Spinal cord (tissue), 10 donors: ENCODE results near the gene HGFAC. TPM values are rescaled to one million over a fixed set of nuclear protein-coding genes. Genes with fewer than 3 reads are reported as not detected.

ENCODE experiments used
- DNase-seq, 6 donors: peaks; one replicate each; pipeline versions ENCODE4 v3.0.0 to v3.0.0-alpha.2; 2013 to 2015; ENCODE audit warnings: low spot score in 6 of 6, low read depth in 4 of 6
- H3K27ac ChIP-seq: one replicate; pipeline ENCODE4 v1.5.1; 2013; ENCODE audit warnings: low read depth, low read length, control low read depth
- H3K27me3 ChIP-seq: one replicate; pipeline ENCODE4 v1.6.1; 2013; ENCODE audit warnings: low read length; ENCODE audit not compliant: control insufficient read depth, insufficient read depth
- H3K36me3 ChIP-seq: one replicate; pipeline ENCODE4 v1.6.1; 2013; ENCODE audit warnings: low read length; ENCODE audit not compliant: control insufficient read depth, insufficient read depth
- H3K4me1 ChIP-seq: one replicate; pipeline ENCODE4 v1.6.1; 2013; ENCODE audit warnings: low read length; ENCODE audit not compliant: control insufficient read depth, insufficient read depth
- H3K4me3 ChIP-seq: one replicate; pipeline ENCODE4 v1.5.1; 2013; ENCODE audit warnings: low read depth, low read length, control low read depth
- H3K9me3 ChIP-seq: one replicate; pipeline ENCODE4 v1.6.1; 2013; ENCODE audit warnings: low read length; ENCODE audit not compliant: control insufficient read depth, insufficient read depth
- WGBS: methylation state at CpG from one replicate; pipeline ENCODE4 v1.1.5; 2013; ENCODE audit warnings: missing lambda C conversion rate; ENCODE audit not compliant: insufficient coverage; 5-methylcytosine and 5-hydroxymethylcytosine counted together
- polyA plus RNA-seq, 2 donors: library from polyadenylated mRNA; unstranded; fragments of 120-200 nt; gene quantifications; one replicate each; pipeline ENCODE4 v1.2.1, GENCODE V29; 2013; ENCODE audit not compliant: insufficient read length in 2 of 2
- total RNA-seq, 2 donors: library from RNA; depleted of rRNA in 1 of 2; stranded (reverse); fragments of 120-200 nt in 1 of 2; fragments of >200 nt in 1 of 2; gene quantifications; one replicate each; pipeline versions ENCODE4 v1.2.3 to v1.2.4, GENCODE V29; 2013 to 2014
- donor health status: healthy.

The HGFAC gene
- total and polyA plus RNA-seq, 4 donors, result 0.40 to 6.1 (median 3.5) TPM

GRCh38 chr4:3431446-3431993 lies 10.2 kb upstream of the HGFAC start:
- Histone ChIP-seq H3K36me3 (peaks cover 93% of the 10 kb centered on the region), H3K4me1 (peaks cover 19% of the 10 kb centered on the region)
- WGBS, result 94% methylated on average over 28 of the region's 28 CpGs

DNA sequence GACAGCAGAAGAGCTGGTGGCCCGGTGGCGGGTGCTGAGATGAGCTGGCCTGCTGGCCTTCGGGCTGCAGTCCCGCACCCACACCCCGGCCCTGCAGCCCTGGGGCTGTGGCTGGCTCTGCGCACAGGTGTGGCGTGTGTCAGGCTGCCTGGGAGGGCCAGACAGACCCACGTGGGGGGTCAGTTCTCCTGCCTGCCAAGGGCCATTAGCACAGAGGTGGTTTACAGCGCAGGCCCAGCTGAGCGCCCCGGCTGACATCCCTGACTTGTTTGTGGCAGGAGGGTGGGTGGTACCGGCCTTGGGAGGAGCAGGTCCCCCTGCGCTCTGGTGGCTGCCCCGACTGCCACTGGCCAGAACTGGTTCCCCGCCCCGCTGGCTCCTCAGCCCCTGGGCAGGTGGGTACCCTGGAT lies 9.4 kb upstream of the HGFAC start:
- H3K27ac ChIP-seq, result no peak overlapping the region
- H3K27me3 ChIP-seq, result no peaks in the 10 kb centered on the region
- H3K4me3 ChIP-seq, result no peak overlapping the region
- H3K4me1 ChIP-seq, result peaks cover 19% of the 10 kb centered on the region
- H3K9me3 ChIP-seq, result no peaks in the 10 kb centered on the region
- no peak for DNase-seq
- H3K36me3 ChIP-seq, result peaks cover 93% of the 10 kb centered on the region
- whole genome bisulfite sequencing, result 88% methylated on average over 16 of the region's 16 CpGs

More at GRCh38 chr4:3431446-3431993, 10.2 kb upstream of the HGFAC start:
- no peak overlapping the region for H3K27ac ChIP-seq
- H3K27me3 ChIP-seq, result no peaks in the 10 kb centered on the region
- no peaks in the 10 kb centered on the region for H3K9me3 ChIP-seq
- no peak overlapping the region for H3K4me3 ChIP-seq
- DNase-seq, result no peak

GRCh38 chr4:3433138-3433869 lies 8.5 kb upstream of the HGFAC start:
- H3K9me3 ChIP-seq, result no peaks in the 10 kb centered on the region
- 94% methylated on average over 26 of the region's 32 CpGs for whole genome bisulfite sequencing
- no peak overlapping the region for H3K4me3 ChIP-seq
- peaks cover 94% of the 10 kb centered on the region for H3K36me3 ChIP-seq
- no peak for DNase-seq
- H3K27me3 ChIP-seq, result no peaks in the 10 kb centered on the region
- peaks cover 18% of the 10 kb centered on the region for H3K4me1 ChIP-seq
- no peak overlapping the region for H3K27ac ChIP-seq

DNA sequence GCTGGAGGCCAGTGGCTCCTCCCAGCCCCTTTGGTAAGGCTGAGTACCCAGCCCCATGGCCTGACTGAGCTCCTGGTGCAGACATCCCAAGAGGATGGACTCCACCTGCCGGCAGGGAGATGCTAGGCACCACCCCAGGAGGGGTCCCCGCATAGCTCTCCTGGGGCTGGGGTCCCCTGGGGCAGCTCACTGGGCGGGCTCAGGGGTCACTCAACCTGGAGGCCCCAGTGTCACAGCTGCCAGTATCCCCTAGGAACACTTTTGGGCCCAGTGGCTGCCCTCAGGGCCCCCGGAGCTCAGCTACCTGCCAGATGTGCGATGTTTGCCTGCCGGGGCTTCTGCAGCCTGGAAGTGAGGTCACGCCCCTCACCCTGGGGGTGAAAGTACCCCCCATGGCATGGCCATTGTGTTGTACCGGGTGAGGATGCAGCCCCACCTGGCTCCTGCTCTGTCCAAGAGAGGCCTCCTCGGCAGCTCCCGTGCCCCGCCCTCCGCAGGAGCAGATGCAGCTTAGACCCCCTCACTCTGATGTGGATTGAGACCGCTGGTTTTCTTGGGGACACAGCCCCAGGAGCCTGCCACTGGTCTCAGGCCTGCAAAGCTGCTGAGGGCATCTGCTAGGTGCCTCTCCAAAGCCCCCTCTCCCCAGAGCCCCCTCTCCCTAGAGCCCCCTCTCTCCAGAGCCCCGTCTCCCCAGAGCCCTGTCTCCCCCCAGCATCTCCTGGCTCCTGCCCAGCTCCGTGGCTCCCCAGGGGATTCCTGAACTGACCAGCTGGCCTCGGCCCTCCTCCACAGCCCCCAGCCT lies 6.7 kb upstream of the HGFAC start:
- peaks cover 20% of the 10 kb centered on the region for H3K4me1 ChIP-seq
- H3K27me3 ChIP-seq, result no peaks in the 10 kb centered on the region
- H3K4me3 ChIP-seq, result no peak overlapping the region
- 63% methylated on average over 16 of the region's 16 CpGs for WGBS
- peaks cover 95% of the 10 kb centered on the region for H3K36me3 ChIP-seq
- no peak overlapping the region for H3K27ac ChIP-seq
- DNase-seq, result no peak
- no peaks in the 10 kb centered on the region for H3K9me3 ChIP-seq

DNA sequence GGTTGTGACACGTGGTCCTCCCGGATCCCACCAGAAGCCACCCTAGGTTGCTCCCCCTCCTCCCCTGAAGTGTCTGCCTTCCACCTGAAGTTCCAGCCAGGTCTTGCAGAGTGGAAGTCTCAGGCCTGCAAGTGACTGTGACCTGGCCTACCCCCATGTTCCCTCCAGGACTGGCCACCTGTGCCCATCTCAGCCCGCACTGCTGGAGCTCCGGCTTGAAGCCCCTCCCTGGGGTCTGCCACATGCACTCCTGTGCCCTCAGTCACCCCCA lies 6.1 kb upstream of the HGFAC start:
- no peak for DNase-seq
- WGBS, result 87% methylated on average over 4 of the region's 4 CpGs
- H3K27ac ChIP-seq, result no peak overlapping the region
- H3K27me3 ChIP-seq, result no peaks in the 10 kb centered on the region
- H3K4me3 ChIP-seq, result no peak overlapping the region
- peaks cover 90% of the 10 kb centered on the region for H3K36me3 ChIP-seq
- no peaks in the 10 kb centered on the region for H3K9me3 ChIP-seq
- peaks cover 22% of the 10 kb centered on the region for H3K4me1 ChIP-seq

- peaks cover 28% of the 10 kb centered on the region for H3K4me1 ChIP-seq
- no peak overlapping the region for H3K4me3 ChIP-seq
- peaks cover 86% of the 10 kb centered on the region for H3K36me3 ChIP-seq
- no peak for DNase-seq
- 85% methylated on average over 21 of the region's 22 CpGs for WGBS
- H3K27ac ChIP-seq, result no peak overlapping the region
- no peaks in the 10 kb centered on the region for H3K9me3 ChIP-seq
- H3K27me3 ChIP-seq, result no peaks in the 10 kb centered on the region
Observed at GRCh38 chr4:3436048-3436797, 5.5 kb upstream of the HGFAC start.

DNA sequence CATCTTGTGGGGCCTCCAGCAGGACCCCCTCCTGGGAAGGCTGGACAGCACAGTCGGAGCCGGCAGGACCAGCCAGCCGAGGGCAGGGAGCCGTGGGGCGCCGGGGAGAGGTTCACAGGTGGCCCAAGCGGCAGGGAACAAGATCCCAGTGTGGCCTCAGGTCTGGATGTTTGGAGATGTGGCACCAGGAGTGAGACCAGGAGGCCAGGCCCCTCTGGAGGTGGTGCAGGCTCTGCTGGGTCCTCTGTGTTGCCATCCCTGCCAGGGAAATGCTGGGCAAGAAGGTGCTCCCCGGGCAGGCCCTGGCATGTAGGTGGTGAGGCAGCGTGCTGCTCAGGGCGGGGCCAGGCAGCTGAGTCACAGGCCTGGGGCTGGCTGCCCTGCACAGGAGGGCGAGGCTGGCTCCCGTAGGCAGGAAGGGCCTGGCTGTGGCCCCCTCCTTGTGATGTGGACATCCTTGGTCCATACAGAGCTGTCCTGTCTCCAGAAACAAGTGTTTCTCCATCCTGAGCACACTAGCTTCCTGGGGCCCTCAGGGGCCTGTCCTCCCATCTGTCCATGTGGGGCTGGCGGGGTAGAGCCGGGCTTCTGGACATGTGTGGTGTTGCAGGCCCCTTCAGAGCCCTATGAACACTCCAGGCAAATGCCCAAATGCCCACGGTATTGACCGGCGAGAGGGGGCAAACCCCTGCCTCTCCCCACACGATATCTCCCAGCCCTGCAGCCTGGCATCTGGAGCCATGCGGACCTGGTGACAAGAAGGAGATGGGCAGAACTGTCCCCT lies 4.8 kb upstream of the HGFAC start:
- WGBS, result 86% methylated on average over 19 of the region's 19 CpGs
- Histone ChIP-seq H3K4me3 (no peak overlapping the region), H3K4me1 (peaks cover 30% of the 10 kb centered on the region), H3K27ac (no peak overlapping the region), H3K9me3 (no peaks in the 10 kb centered on the region), H3K36me3 (peaks cover 86% of the 10 kb centered on the region), H3K27me3 (no peaks in the 10 kb centered on the region)
- DNase-seq, result no peak

GRCh38 chr4:3437582-3437936 lies 4.2 kb upstream of the HGFAC start:
- Histone ChIP-seq H3K27me3 (no peaks in the 10 kb centered on the region), H3K36me3 (peaks cover 84% of the 10 kb centered on the region), H3K4me3 (no peak overlapping the region), H3K4me1 (peaks cover 30% of the 10 kb centered on the region), H3K9me3 (no peaks in the 10 kb centered on the region), H3K27ac (no peak overlapping the region)
- WGBS, result 93% methylated on average over 9 of the region's 9 CpGs
- no peak for DNase-seq
